ENCODE data around the gene MUSK.
"Not testable (repeated sequence)": the region's sequence is repeated elsewhere in the genome, so short reads cannot be mapped to it uniquely, and the experiment has no call there.

Gene MUSK

DNA sequence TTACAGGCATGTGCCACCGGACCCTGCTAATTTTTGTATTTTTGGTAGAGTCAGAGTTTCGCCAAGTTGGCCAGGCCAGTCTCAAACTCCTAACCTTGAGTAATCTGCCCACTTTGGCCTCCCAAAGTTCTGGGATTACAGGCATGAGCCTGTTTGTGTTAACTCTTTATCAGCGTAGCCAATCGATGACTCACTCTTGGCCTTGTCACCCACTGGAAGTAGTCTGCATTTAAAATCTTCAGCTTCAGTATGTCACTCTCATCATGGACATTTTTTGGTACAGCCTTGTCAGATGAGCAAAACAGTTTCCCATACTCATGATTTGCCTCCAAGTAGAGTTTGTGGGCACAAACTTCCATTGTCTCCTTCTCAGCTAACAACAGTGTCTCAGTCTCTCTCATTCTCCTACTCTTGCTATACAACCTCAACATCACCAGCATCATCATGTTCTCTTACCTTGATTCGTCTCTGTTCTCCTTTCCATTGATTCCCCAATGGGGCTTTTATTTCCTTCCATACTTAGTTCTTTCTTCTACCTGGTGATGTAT lies 22.5 kb downstream of the MUSK start:
- no peak for DNase-seq (ENCODE audit: low read depth in 1 of 2, low spot score in 1 of 2)

DNA sequence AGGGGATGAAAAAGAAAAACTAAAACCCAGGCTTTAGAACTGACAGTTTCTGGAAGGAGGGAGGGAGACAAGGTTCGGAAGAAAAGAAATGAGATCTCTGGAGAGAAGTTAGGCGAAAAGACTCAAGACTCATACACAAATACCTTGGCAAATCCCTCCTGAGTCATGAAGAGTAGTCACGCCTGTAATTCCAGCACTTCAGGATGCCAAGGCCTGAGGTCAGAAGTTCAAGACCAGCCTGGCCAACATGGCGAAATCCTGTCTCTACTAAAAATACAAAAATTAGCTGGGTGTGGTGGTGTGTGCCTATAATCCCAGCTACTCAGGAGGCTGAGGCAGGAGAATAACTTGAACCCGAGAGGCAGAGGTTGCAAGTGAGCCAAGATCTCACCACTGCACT lies 27.3 kb downstream of the MUSK start:
- DNase-seq (ENCODE audit: low read depth in 1 of 2, low spot score in 1 of 2): not testable (repeated sequence)

DNA sequence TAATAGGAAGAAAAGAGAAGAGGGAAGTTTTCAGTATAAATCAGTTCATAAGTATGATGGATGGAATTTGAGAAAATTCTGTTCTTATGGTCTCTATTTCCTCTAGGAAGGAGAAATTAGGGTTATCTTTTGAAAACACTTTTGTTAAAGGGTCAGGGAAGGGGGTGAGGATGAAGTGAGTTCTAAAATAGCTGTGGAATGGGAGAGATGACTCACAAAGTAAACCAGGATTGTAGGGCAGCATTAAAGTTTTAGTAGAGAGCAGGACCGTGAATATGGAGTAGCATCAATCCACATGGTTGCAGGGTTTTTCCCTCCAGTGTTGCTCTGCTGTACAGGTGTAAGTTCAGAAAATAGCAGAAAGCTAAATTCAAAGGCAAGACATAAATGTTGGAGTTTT lies 32.4 kb downstream of the MUSK start:
- DNase-seq (ENCODE audit: low read depth in 1 of 2, low spot score in 1 of 2): no peak

DNA sequence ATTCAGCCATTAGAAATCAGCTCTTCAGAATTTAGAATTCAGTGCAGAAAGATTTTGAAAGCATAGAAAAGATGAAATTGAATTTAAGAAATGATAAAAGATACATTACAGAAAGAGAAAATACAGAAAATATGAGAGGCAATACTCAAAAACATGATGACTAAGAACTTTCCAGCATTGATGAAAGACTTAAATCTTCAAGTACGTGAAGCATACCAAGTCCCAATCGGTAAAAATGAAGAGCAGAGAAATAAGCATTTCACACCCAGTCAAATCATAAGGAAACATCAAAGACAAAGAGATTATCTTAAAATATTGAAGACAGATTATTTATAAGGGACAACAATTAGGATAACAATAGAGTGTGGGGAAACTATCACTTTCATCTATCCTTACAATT lies 35.1 kb downstream of the MUSK start:
- no peak for DNase-seq (ENCODE audit: low read depth in 1 of 2, low spot score in 1 of 2)

DNA sequence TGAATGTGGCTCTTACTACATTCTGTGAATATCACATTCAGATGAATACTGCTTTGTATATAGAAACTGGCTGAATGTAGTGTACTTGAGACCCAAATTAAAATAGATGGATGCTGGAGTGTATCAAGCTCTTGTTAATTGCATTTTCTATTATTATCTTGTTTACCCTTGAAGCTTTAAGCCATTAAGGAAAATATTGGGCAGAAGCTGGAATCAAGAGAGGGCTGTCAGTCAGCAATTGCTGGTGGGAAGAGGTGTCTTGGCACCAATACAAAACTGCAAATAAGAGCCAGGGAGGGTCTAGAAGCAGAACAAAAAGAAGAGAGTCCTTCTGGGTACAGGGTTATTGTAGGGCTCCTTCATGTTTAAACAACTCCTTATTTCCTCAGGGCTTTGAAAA lies 38.8 kb downstream of the MUSK start:
- no peak for DNase-seq (ENCODE audit: low read depth in 1 of 2, low spot score in 1 of 2)

DNA sequence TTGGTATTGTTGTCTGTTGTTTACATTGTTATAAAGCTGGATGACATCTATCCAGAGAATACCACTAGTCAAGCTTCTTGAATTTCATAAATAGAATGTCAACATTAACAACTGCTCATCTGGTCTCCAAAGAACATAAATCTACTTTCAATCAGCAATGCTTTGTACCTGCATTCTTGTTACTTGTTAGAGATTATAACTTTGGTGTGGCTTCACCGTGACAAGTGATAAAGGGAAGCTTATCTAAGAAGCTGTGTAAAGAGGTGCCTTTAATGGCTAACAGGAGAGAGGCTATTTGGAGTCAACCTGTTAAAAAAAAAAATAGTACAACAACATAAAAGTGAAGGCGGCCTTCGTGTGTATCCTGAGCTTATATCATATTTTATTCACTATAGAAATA lies 41.8 kb downstream of the MUSK start:
- DNase-seq (ENCODE audit: low read depth in 1 of 2, low spot score in 1 of 2): no peak

DNA sequence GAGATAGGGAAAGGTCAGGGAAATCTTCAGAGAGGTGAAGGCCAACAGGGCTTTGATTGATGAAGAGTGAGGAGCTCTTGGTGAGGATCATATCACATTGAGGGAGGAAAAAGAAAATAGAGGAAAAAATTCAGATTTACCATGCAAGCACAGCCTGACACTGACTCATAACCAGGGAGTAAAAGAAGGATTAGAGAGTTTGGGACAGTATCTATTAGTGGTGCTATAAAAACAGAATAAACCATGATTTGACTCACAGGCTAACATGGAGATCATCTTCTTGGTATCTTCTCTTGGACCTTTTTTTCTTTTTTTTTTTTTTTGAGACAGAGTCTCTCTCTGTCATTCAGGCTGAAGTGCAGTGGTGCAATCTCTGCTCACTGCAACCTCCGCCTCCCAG lies 44.4 kb downstream of the MUSK start:
- DNase-seq (ENCODE audit: low read depth in 1 of 2, low spot score in 1 of 2): no peak

DNA sequence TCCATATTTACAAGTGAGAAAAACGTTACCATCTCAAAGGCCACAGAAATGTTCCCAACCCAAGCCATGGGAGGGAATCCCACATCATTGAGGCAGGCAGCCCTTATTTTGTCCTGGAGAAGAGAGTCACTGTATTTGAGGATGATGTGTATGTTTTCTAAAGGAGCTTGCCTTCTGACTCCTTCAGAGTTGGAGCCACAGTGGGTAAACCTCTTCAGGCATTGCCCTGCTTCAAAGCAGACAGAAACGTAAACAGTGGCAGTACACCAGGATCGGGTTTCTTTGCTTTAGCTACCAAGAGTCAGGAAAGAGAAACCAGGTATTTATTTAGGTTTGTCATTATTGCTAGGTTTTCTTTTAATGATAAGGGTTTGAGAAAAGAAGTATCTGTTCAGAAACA lies 45.7 kb downstream of the MUSK start:
- no peak for DNase-seq (ENCODE audit: low read depth in 1 of 2, low spot score in 1 of 2)

DNA sequence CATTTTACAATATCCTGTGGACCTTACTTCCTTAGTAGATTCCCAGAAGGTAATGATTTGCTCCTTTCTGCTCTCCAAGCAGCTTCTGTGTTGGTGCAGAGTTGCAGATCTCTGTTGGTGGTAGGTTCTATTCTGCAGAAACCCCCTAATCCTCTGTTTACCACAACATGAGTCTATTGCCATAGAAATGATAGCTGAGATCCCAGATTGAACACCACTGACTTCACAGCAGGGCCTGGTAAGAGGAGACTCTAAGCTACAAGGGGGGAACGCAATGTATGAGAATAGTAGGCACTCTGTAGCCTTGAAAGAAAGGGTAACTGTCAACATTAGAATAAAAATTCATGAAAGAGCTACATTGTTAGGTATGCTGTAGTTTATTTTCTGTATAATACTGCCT lies 59.5 kb downstream of the MUSK start:
- no peak for DNase-seq (ENCODE audit: low read depth in 1 of 2, low spot score in 1 of 2)

DNA sequence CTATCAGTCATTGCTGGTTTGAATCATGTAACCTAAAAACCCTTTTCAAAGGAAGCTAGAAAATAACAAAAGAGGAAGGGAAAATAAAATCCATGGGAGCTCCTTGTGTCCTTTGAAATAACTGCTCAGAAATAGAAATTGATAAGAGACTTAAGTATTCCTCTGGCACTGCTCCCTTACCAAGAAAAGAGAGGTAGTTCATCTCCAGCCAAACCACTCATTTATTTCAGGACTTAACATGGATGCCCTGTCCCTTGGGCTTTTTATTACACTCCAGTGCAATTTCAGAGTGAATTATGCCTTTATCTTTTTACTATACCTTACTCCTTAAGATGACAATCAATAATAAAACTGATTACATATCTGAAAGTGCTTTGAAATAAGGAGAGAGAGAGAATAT lies 61.0 kb downstream of the MUSK start:
- no peak for DNase-seq (ENCODE audit: low read depth in 1 of 2, low spot score in 1 of 2)

DNA sequence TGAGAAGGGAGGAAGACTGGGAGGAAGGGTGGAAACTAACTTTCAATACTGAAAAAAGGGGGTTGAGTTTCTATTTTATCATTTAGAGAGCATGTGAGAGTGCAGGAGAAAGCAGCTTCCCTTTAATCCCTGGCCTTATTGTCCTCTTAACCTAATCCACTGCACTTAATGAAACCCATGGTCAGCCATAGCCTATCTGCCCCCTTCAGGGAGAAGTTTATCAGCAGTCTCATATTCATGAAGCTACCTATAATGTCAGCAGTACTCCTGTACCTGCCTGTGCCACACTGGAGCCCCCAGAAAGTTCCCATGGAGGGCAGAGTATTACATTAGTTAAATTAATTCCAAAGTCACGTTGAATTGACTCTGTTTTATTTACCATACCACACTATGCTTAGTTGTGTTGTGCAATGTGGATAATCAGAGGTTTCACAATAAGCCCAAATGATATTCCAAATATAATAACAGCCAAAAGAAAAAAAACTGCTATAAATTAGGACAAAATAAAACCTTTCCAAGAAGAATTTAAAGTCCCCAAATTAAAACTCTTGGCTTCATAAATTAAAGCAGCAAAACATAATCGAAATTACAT lies 62.9 kb downstream of the MUSK start:
- DNase-seq (ENCODE audit: low read depth in 1 of 2, low spot score in 1 of 2): no peak

DNA sequence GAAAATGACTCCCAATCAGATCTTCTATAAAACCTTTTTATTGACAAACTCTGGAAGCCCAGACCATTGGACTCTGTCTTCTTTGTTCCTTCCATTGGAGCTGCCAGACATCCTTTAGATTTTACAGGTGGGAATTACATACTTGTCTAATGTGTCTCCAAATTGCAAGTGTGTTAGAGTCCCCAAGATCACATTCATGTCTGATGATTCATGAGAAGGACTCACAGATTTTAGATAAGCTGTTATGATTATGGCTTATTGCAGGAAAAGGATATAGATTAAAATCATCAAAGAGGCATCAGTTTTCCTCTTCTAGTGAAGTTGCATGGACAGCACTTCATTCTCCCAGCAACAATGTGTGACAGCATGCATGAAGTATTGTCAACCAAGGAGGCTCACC lies 70.4 kb downstream of the MUSK start:
- no peak for DNase-seq (ENCODE audit: low read depth in 1 of 2, low spot score in 1 of 2)

DNA sequence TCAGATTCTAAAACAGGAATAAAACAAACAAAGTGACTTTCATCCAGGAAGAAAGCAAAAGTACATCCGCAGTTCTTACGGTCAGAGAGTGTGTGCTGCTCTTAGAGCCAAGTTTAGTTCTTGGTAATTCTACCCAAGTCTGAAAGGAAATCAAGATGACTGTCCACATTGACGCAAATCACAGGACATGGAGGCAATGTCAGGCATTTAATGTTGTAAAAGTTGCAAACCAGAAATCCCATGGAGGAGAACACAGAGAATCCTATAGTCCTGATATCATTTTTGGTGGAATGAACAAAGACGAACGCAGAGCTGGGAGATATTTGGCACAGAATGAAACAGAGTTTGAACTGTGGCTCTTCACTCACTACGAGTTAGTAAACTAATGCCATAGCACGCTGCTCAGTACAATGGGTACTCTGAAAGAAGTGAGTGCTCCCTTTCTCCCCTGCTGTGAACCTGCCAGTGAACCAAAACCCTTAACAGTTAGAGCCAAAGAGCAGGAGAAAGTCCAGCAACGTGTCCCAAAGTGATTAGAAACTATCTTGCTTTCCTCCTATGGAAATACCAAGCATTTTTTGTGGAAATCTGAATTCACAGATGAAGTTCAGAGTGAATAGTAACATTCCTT lies 74.3 kb downstream of the MUSK start:
- no peak for DNase-seq (ENCODE audit: low read depth in 1 of 2, low spot score in 1 of 2)

DNA sequence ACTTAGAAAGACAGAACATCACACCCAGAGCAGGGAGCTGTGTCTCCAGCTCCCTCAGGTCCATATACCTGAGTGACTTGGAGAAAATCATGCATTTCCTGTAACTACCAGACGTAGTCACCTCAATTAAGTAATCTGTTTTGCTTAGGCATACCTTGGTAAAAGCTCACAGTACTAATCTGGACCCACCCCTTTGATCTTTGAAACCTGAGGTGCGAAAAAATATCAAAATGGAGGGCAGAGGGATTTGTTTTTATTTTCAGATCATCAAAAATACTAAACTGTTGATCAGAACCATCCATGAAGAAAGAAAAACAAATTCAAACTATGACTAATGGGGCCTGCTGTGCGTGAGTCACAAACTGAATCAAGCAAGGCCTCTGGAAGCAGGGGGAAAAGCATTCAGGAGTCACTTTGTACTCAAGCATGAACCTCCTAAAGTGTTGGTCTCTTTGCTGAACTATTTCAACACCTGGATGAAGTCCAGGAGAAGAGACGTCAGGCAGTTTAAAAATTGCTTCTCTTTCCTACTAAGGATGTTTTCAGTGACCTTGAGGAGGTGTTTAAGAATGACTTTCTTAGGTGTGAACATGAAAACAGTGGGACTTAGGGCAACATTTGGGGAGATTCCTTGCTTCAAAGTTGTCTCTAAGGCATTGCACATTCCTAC lies 76.3 kb downstream of the MUSK start:
- no peak for DNase-seq (ENCODE audit: low read depth in 1 of 2, low spot score in 1 of 2)

DNA sequence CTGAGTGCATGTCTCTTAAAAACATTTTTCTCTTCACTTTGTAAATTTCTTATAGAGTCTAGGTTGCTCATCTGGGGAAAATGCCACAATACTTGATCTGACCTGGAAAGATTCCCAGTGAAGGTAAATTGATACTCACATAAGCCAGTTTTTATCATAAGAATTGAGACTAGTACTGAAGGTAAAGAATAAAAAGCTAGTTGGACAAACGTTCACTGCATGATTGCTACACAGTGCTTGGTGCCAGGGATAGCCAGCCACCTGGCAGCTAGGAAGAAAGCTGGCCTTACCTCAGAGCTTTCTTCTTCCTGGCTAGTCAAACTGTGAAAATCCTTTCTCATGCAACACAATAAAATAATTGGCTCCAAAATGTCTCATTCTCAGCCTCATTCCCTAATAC lies 77.1 kb downstream of the MUSK start:
- no peak for DNase-seq (ENCODE audit: low read depth in 1 of 2, low spot score in 1 of 2)

DNA sequence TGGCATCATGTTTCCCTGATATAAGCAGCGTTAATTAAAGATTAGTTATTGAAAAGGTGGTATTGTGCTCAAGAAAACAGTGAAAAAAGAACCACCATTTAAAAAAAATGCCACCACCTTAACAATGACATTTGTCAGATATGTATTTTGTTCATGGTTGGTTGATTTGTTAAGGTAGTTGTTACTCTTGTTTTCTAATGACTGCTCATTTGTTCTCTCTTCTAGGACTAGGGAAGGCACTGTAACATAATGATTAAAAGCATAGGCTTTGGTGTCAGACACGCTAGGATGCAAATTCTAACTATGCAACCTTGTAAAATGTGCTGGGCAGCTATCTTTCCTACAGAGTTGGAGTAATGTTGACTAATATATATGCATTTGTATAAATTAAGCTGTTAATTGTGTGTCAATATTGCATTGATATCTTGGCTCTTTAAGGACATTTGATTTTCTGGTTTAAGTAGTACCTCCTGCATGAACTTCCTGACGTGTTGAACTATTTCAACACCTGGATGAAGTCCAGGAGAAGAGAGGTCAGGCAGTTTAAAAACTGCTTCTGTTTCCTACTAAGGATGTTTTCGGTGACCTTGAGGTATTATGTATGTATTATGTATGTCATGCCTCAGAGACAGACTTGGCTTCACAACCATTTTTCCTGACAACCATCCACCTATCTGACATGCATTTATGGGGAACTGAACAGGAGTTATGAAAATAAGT lies 77.8 kb downstream of the MUSK start:
- DNase-seq (ENCODE audit: low read depth in 1 of 2, low spot score in 1 of 2): no peak

DNA sequence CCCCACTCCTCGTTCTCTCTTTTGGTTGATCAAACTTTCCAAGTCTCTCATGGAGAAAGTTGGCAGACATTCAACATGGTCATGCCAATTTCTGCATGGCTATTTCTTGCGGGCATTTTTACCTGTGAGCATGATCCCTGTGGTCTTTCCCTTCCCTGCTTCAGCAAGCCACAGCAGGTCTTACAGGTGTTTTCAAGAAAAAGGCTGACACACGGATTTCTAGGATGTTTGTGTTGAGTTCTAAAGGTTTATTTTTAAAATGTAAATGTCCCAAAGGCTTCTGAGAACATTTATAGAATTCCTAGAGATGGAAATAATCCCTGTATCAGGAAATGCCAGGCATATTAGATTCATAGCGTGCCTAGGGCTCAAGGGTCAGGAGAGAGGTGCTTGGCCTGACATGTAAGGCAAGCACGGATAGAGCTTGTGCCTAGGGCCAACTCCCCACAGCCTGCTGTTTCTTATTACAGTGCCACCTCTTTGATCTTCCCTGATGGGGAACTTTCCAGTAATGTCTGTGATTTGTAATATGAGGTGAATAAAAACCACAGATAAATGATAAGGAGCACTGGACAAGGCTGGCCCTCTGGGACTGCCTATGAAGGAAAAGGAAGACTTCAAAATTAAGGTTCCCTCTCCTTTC lies 79.8 kb downstream of the MUSK start:
- DNase-seq (ENCODE audit: low read depth in 1 of 2, low spot score in 1 of 2): no peak

DNA sequence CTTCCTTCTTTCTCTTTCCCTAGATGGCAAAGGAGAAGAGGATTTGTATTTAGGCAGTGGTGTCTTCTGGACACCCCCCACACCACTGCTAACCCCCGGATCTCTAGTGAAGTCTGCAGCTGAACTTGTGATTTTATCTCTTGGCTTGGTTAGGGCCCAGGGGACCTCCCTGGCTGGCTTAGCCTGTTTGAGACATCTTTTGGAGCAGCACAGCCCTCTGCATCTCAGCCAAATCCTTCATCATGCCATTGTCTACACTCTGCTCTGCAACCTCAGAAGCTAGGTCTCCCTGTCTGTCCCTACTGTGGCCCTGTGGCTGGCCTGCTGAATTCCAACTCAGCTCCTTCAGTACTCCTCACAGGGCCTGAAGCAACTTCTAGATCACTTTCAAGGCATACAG lies 81.7 kb downstream of the MUSK start:
- no peak for DNase-seq (ENCODE audit: low read depth in 1 of 2, low spot score in 1 of 2)

DNA sequence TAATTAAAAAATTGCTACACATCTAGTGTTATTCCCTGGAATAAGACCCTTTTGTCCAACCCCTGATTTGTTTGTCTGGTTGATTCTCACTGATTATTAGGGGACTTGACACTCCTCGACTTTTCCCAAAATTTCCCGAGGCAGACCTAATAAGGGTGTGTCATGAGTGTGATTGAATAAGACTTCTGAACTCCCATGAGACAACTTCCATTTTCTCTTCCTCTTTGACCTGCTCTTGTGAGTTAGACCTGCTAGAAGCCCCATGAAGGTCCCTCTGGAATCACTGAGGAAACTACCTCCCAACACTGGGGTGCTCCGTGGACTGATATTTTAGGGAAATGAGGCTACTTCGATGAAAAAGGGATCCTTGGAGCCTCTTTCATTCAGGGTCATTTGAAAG lies 83.4 kb downstream of the MUSK start:
- DNase-seq (ENCODE audit: low read depth in 1 of 2, low spot score in 1 of 2): no peak

DNA sequence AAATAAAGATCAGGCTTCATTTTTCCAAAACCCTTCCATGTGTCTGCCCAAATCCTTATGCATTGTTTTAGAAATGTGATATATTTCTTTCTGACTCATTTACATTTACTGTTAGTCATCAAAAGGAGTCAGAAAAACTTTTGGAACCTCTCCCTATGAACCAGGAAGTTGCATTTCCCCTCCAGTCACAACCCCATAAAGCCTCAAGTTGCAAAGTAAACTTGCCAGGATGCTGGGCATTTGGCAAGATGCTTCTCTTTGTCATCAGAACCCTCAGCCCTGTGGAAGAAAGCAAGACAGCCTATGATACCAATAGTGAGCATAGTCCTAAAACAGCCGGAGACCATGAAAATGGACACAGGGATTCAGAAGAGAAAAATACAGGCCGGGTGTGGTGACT lies 84.2 kb downstream of the MUSK start:
- no peak for DNase-seq (ENCODE audit: low read depth in 1 of 2, low spot score in 1 of 2)

DNA sequence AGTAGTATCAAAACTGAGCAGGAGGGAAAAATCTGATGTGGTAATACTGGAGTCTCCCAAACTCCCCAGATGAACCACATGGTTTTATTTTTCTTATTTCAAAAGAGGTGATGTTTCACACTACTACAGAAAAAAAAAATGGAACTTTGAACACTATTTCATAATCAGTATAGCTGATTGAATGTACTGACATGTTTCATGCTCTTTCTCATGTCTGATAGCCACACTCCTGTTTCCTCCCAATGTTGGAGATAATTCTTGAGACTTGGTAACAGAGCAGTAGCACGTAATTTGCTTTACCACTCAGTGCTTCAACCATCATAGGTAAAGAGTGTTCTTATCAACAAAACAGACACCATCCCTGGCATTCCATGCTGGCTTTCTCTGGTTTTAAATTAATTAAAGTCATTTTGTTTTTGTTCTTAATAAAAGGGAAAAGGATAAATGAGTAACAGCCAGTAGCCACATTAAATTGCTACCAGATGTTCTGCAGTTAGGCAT lies 85.2 kb downstream of the MUSK start:
- no peak for DNase-seq (ENCODE audit: low read depth in 1 of 2, low spot score in 1 of 2)

Data from activated CD4-positive, alpha-beta T cell treated with anti-CD3 and anti-CD28 coated beads, Interleukin-2, amount 50 U/mL, for 24 hours (primary cell).